PC-9 (cell line): ENCODE data around the gene USP54. TPM values are rescaled to one million over a fixed set of nuclear protein-coding genes. Genes with fewer than 3 reads are reported as not detected.

ENCODE experiments used
- BruUV-seq: library from RNA; stranded (reverse); fragments of 400-500 nt; replicated peaks from 2 replicates; lab custom pipeline; 2021; lab: Mats Ljungman, UMichigan
- CTCF ChIA-PET: fragments of 300-600 bp; sonication (Branson Sonifier 250); formaldehyde crosslinking; loops from one replicate; lab custom pipeline; 2022; ENCODE audit warnings: antibody characterized with exemption; lab: Charles Lee
- POLR2A ChIA-PET: fragments of 300-600 bp; sonication (Branson Sonifier 250); formaldehyde crosslinking; loops from one replicate; lab custom pipeline; 2022; ENCODE audit warnings: antibody characterized with exemption; ENCODE audit not compliant: unreplicated experiment; lab: Charles Lee
- DNase-seq, 2 experiments: peaks; one replicate each; pipeline versions ENCODE4 v3.0.0 to v3.0.0-alpha.2; 2015 to 2022; ENCODE audit warnings: mixed read lengths in 1 of 2
- H2AFZ ChIP-seq: fragments of 200-600 bp; sonication (generic); 2 replicates; pipeline ENCODE4 v1.8.1; 2017; ENCODE audit warnings: antibody characterized with exemption
- H3F3A ChIP-seq: fragments of 200-600 bp; sonication (generic); 2 replicates; pipeline ENCODE4 v1.8.1; 2017; ENCODE audit warnings: antibody characterized with exemption, mild to moderate bottlenecking, low read depth; ENCODE audit not compliant: insufficient read depth
- H3K27ac ChIP-seq: fragments of 200-600 bp; sonication (generic); 2 replicates; pipeline ENCODE4 v1.6.1; 2016; ENCODE audit warnings: mixed run types
- H3K27me3 ChIP-seq: fragments of 200-600 bp; sonication (generic); 2 replicates; pipeline ENCODE4 v1.6.1; 2016; ENCODE audit warnings: low read depth, mixed run types; ENCODE audit not compliant: insufficient read depth
- H3K36me3 ChIP-seq: fragments of 200-600 bp; sonication (generic); 2 replicates; pipeline ENCODE4 v1.6.1; 2016; ENCODE audit warnings: low read depth, mixed run types
- H3K4me1 ChIP-seq: fragments of 200-600 bp; sonication (generic); replicated peaks from 2 replicates; pipeline ENCODE4 v1.6.1; 2016; ENCODE audit warnings: mixed run types; ENCODE audit not compliant: insufficient read depth
- H3K4me2 ChIP-seq: fragments of 200-600 bp; sonication (generic); 2 replicates; pipeline ENCODE4 v1.6.1; 2017; ENCODE audit warnings: mixed run types
- H3K4me3 ChIP-seq: fragments of 200-600 bp; sonication (generic); 2 replicates; pipeline ENCODE4 v1.6.1; 2016; ENCODE audit warnings: mixed run types
- H3K79me2 ChIP-seq: fragments of 200-600 bp; sonication (generic); 2 replicates; pipeline ENCODE4 v1.6.1; 2017; ENCODE audit warnings: low read depth, mixed run types
- H3K9me2 ChIP-seq: fragments of 200-600 bp; sonication (generic); 2 replicates; pipeline ENCODE4 v1.8.1; 2017; ENCODE audit warnings: mild to moderate bottlenecking; ENCODE audit not compliant: insufficient read depth
- H3K9me3 ChIP-seq: fragments of 200-600 bp; sonication (generic); 2 replicates; pipeline ENCODE4 v1.8.1; 2016; ENCODE audit warnings: low read depth; ENCODE audit not compliant: insufficient read depth
- H4K20me1 ChIP-seq: fragments of 200-600 bp; sonication (generic); 2 replicates; pipeline ENCODE4 v1.8.1; 2017; ENCODE audit not compliant: insufficient read depth
- EZH2 ChIP-seq: fragments of 200-600 bp; sonication (generic); IDR thresholded peaks from 2 replicates; pipeline ENCODE4 v1.8.0; 2017; ENCODE audit warnings: antibody characterized with exemption, low read depth
- intact Hi-C: fragments of 100-400 bp; cut with micrococcal nuclease; formaldehyde crosslinking; loops from one replicate; pipeline ENCODE4 v1.10.0; 2022; ENCODE audit not compliant: unreplicated experiment
- total RNA-seq: library from RNA; stranded (reverse); gene quantifications from 2 replicates; pipeline ENCODE4 v1.2.3, GENCODE V29; 2021
- TF ChIP-seq, protein P1 (sequence below): fragments of 200-600 bp; sonication (generic); conservative IDR thresholded peaks from 2 replicates; pipeline ENCODE4 v1.6.1; 2017; ENCODE audit warnings: mixed run types, antibody characterized with exemption, mild to moderate bottlenecking, moderate library complexity

Gene USP54
- total RNA-seq, 1 experiment from 2014 or later: 52.4 TPM

- ChIA-PET POLR2A (interaction anchor here (0.5 to 1.0 kb wide), 19 partner anchors 13 to 1274 kb away, joined by 3 to 20 read pairs (median 5); partner anchors contain the start of genes ANXA7, CFAP70, DNAJC9 and MRPS16), CTCF (interaction anchor here (0.6 kb wide), 3 partner anchors 122 to 1220 kb away, joined by 4 to 15 read pairs (median 13); no protein-coding TSS in a partner anchor)
- DNase-seq: peak; percentile 92 to 98
- H3K4me2 ChIP-seq: peak overlapping the region; percentile 76
- H3K27me3 ChIP-seq: no peaks in the 10 kb centered on the region
- H4K20me1 ChIP-seq: no peaks in the 10 kb centered on the region
- H3K4me1 ChIP-seq: peaks cover 32% of the 10 kb centered on the region
- no peaks in the 10 kb centered on the region for H3K9me3 ChIP-seq
- no peak for TF ChIP-seq EZH2
- TF ChIP-seq, protein P1, sequence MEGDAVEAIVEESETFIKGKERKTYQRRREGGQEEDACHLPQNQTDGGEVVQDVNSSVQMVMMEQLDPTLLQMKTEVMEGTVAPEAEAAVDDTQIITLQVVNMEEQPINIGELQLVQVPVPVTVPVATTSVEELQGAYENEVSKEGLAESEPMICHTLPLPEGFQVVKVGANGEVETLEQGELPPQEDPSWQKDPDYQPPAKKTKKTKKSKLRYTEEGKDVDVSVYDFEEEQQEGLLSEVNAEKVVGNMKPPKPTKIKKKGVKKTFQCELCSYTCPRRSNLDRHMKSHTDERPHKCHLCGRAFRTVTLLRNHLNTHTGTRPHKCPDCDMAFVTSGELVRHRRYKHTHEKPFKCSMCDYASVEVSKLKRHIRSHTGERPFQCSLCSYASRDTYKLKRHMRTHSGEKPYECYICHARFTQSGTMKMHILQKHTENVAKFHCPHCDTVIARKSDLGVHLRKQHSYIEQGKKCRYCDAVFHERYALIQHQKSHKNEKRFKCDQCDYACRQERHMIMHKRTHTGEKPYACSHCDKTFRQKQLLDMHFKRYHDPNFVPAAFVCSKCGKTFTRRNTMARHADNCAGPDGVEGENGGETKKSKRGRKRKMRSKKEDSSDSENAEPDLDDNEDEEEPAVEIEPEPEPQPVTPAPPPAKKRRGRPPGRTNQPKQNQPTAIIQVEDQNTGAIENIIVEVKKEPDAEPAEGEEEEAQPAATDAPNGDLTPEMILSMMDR: no peak
- H3K27ac ChIP-seq: peak overlapping the region; percentile 77
- peaks cover 34% of the 10 kb centered on the region for H3F3A ChIP-seq
- H3K79me2 ChIP-seq: peaks cover 42% of the 10 kb centered on the region
- no peaks in the 10 kb centered on the region for H3K36me3 ChIP-seq
- intact Hi-C loops: loop anchor here (1.0 kb wide), 1 partner anchor 83 kb away; no protein-coding TSS in a partner anchor
- H3K9me2 ChIP-seq: no peaks in the 10 kb centered on the region
- TSS peak; percentile 76 for BruUV-seq
- H2AFZ ChIP-seq: peak overlapping the region; percentile 80
- peak overlapping the region; percentile 64 for H3K4me3 ChIP-seq
Measured at GRCh38 chr10:73495226-73495883, 95.8 kb downstream of the USP54 start.

- Histone ChIP-seq H3K4me3 (peak overlapping the region; percentile 64), H3K27me3 (no peaks in the 10 kb centered on the region), H3K4me2 (peak overlapping the region; percentile 76), H3K27ac (peak overlapping the region; percentile 77), H3K36me3 (no peaks in the 10 kb centered on the region), H3F3A (peaks cover 34% of the 10 kb centered on the region), H3K79me2 (peaks cover 43% of the 10 kb centered on the region), H2AFZ (peak overlapping the region; percentile 80), H3K9me2 (no peaks in the 10 kb centered on the region), H3K9me3 (no peaks in the 10 kb centered on the region), H3K4me1 (peaks cover 32% of the 10 kb centered on the region), H4K20me1 (no peaks in the 10 kb centered on the region)
- intact Hi-C loops: loop anchor here (1.0 kb wide), 1 partner anchor 83 kb away; no protein-coding TSS in a partner anchor
- ChIA-PET CTCF (interaction anchor here (0.7 kb wide), 2 partner anchors 248 to 1617 kb away, joined by 3 to 4 read pairs; partner anchors contain the start of gene SAMD8), POLR2A (interaction anchor here (0.5 to 0.9 kb wide), 3 partner anchors 12 to 242 kb away, joined by 3 to 6 read pairs (median 5); partner anchors contain the start of gene MRPS16)
- DNase-seq: no peak
- TF ChIP-seq, protein P1: no peak
- no peak for TF ChIP-seq EZH2
- BruUV-seq: no TSS peak
Measured at GRCh38 chr10:73494877-73495225, 96.3 kb downstream of the USP54 start.

DNA sequence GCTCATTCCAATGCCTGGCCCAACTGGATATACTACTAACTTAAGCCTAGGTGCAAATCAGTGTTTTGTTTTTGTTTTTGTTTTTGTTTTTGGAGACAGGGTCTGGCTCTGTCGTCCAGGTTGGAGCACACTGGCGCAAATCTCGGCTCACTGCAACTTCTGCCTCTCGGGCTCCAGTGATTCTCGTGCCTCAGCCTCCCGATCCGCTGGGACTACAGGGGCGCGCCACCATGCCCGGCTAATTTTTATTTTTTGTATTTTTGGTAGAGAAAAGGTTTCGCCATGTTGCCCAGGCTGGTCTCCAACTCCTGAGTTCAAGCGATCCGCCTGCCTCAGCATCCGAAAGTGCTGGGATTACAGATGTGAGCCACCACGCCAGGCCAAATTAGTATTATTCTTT, 96.9 kb downstream of the USP54 start:
- Histone ChIP-seq H3K9me2 (no peaks in the 10 kb centered on the region), H3K4me2 (peak overlapping the region; percentile 76), H3F3A (peaks cover 34% of the 10 kb centered on the region), H3K27ac (peak overlapping the region; percentile 77), H3K79me2 (peaks cover 43% of the 10 kb centered on the region), H3K36me3 (no peaks in the 10 kb centered on the region), H4K20me1 (no peaks in the 10 kb centered on the region), H3K27me3 (no peaks in the 10 kb centered on the region), H2AFZ (no peak overlapping the region), H3K9me3 (no peaks in the 10 kb centered on the region), H3K4me1 (peaks cover 32% of the 10 kb centered on the region), H3K4me3 (peak overlapping the region; percentile 64; the same call in 1 of the 2 replicates)
- no peak for DNase-seq
- TF ChIP-seq, protein P1: no peak
- no peak for TF ChIP-seq EZH2
- CTCF ChIA-PET: interaction anchor here (0.7 kb wide), 2 partner anchors 249 to 1617 kb away, joined by 3 to 4 read pairs; partner anchors contain the start of gene SAMD8
- POLR2A ChIA-PET: no interaction called here
- no TSS peak for BruUV-seq
- intact Hi-C loops: no loop called here
